ENCODE data around the gene CMTM3. TPM values are rescaled to one million over a fixed set of nuclear protein-coding genes. Genes with fewer than 3 reads are reported as not detected.

The CMTM3 gene
- total and polyA plus RNA-seq, 9 of the 15 experiments (the other 6 are each of a cell fraction or from before 2014, with no cell fraction given) = 4.6 to 33.4 (median 17.5) TPM

GRCh38 chr16:66604376-66605176 is at the start of gene CMTM3 (continued):
- TF ChIP-seq ZNF146 (CRISPR knock-in tag; IDR thresholded peaks at IDR 0.05; ENCODE audit: unreplicated experiment) = no peak
- no peak for TF ChIP-seq ZNF121 (CRISPR knock-in tag; conservative IDR thresholded peaks at IDR 0.05)
- no peak for TF ChIP-seq SP2 (IDR thresholded peaks at IDR 0.05; ENCODE audit: extremely low read depth, low read depth, low read length, poor library complexity, severe bottlenecking)
- TF ChIP-seq HDGF (IDR thresholded peaks at IDR 0.05) = no peak
- TF ChIP-seq DIDO1 (tag; IDR thresholded peaks at IDR 0.05; ENCODE audit: low read depth) = no peak
- no peak for TF ChIP-seq NCOA1 (IDR thresholded peaks at IDR 0.05; ENCODE audit: low read depth)
- TF ChIP-seq HNRNPH1 (optimal IDR thresholded peaks at IDR 0.05; ENCODE audit: low read depth, low read length) = no peak
- no peak for TF ChIP-seq KLF6 (CRISPR knock-in tag; IDR thresholded peaks at IDR 0.05; ENCODE audit: borderline replicate concordance)
- TF ChIP-seq, protein P1, sequence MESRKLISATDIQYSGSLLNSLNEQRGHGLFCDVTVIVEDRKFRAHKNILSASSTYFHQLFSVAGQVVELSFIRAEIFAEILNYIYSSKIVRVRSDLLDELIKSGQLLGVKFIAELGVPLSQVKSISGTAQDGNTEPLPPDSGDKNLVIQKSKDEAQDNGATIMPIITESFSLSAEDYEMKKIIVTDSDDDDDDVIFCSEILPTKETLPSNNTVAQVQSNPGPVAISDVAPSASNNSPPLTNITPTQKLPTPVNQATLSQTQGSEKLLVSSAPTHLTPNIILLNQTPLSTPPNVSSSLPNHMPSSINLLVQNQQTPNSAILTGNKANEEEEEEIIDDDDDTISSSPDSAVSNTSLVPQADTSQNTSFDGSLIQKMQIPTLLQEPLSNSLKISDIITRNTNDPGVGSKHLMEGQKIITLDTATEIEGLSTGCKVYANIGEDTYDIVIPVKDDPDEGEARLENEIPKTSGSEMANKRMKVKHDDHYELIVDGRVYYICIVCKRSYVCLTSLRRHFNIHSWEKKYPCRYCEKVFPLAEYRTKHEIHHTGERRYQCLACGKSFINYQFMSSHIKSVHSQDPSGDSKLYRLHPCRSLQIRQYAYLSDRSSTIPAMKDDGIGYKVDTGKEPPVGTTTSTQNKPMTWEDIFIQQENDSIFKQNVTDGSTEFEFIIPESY (CRISPR knock-in tag; IDR thresholded peaks at IDR 0.05) = no peak
- TF ChIP-seq ARNT (IDR thresholded peaks at IDR 0.05) = no peak
- TF ChIP-seq RBM17 (IDR thresholded peaks at IDR 0.05; ENCODE audit: borderline replicate concordance, low read depth, low read length) = no peak
- no peak for TF ChIP-seq CBFB (CRISPR knock-in tag; IDR thresholded peaks at IDR 0.05)
- no peak for TF ChIP-seq ZNF3 (CRISPR knock-in tag; IDR thresholded peaks at IDR 0.05)
- no peak for TF ChIP-seq SP1 (CRISPR knock-in tag; IDR thresholded peaks at IDR 0.05)
- TF ChIP-seq FOXP1 (CRISPR knock-in tag; IDR thresholded peaks at IDR 0.05) = no peak
- TF ChIP-seq ZNF551 (CRISPR knock-in tag; IDR thresholded peaks at IDR 0.05) = no peak
- TF ChIP-seq DNMT1 (IDR thresholded peaks at IDR 0.05) = no peak
- TF ChIP-seq, protein P2, sequence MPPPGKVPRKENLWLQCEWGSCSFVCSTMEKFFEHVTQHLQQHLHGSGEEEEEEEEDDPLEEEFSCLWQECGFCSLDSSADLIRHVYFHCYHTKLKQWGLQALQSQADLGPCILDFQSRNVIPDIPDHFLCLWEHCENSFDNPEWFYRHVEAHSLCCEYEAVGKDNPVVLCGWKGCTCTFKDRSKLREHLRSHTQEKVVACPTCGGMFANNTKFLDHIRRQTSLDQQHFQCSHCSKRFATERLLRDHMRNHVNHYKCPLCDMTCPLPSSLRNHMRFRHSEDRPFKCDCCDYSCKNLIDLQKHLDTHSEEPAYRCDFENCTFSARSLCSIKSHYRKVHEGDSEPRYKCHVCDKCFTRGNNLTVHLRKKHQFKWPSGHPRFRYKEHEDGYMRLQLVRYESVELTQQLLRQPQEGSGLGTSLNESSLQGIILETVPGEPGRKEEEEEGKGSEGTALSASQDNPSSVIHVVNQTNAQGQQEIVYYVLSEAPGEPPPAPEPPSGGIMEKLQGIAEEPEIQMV (tag; conservative IDR thresholded peaks at IDR 0.05; ENCODE audit: low read depth) = no peak
- 0 out of 2 replicates have a peak, but pooled peaks have one; percentile 30 for TF ChIP-seq CREM (IDR thresholded peaks at IDR 0.05; ENCODE audit: low read depth)
- no peak for TF ChIP-seq ZNF140 (CRISPR knock-in tag; IDR thresholded peaks at IDR 0.05)
- no peak for TF ChIP-seq SIX5 (IDR thresholded peaks at IDR 0.05; ENCODE audit: borderline replicate concordance in 1 of 2, insufficient read depth in 1 of 2, low read depth in 1 of 2, low read length in 2 of 2)
- TF ChIP-seq MNT (conservative IDR thresholded peaks at IDR 0.05) = no peak
- no peak for TF ChIP-seq ZNF561 (CRISPR knock-in tag; conservative IDR thresholded peaks at IDR 0.05)
- no peak for TF ChIP-seq CREB1 (IDR thresholded peaks at IDR 0.05)
- TF ChIP-seq CREB1 (CRISPR knock-in tag; IDR thresholded peaks at IDR 0.05) = no peak
- no peak for TF ChIP-seq ZKSCAN1 (IDR thresholded peaks at IDR 0.05; ENCODE audit: low read depth, low read length)
